Epithelial cell of prostate (primary cell): ENCODE measurements around the gene VWA5A.

Experiments
- DNase-seq: peaks from one replicate; pipeline ENCODE4 v3.0.0-alpha.2; 2011; ENCODE audit warnings: low read depth, low spot score
- H3K27ac ChIP-seq: fragments of 450-650 bp; 2 replicates; pipeline ENCODE4 v1.5.1; 2017; ENCODE audit warnings: mild to moderate bottlenecking

The VWA5A gene, protein sequence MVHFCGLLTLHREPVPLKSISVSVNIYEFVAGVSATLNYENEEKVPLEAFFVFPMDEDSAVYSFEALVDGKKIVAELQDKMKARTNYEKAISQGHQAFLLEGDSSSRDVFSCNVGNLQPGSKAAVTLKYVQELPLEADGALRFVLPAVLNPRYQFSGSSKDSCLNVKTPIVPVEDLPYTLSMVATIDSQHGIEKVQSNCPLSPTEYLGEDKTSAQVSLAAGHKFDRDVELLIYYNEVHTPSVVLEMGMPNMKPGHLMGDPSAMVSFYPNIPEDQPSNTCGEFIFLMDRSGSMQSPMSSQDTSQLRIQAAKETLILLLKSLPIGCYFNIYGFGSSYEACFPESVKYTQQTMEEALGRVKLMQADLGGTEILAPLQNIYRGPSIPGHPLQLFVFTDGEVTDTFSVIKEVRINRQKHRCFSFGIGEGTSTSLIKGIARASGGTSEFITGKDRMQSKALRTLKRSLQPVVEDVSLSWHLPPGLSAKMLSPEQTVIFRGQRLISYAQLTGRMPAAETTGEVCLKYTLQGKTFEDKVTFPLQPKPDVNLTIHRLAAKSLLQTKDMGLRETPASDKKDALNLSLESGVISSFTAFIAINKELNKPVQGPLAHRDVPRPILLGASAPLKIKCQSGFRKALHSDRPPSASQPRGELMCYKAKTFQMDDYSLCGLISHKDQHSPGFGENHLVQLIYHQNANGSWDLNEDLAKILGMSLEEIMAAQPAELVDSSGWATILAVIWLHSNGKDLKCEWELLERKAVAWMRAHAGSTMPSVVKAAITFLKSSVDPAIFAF

DNA sequence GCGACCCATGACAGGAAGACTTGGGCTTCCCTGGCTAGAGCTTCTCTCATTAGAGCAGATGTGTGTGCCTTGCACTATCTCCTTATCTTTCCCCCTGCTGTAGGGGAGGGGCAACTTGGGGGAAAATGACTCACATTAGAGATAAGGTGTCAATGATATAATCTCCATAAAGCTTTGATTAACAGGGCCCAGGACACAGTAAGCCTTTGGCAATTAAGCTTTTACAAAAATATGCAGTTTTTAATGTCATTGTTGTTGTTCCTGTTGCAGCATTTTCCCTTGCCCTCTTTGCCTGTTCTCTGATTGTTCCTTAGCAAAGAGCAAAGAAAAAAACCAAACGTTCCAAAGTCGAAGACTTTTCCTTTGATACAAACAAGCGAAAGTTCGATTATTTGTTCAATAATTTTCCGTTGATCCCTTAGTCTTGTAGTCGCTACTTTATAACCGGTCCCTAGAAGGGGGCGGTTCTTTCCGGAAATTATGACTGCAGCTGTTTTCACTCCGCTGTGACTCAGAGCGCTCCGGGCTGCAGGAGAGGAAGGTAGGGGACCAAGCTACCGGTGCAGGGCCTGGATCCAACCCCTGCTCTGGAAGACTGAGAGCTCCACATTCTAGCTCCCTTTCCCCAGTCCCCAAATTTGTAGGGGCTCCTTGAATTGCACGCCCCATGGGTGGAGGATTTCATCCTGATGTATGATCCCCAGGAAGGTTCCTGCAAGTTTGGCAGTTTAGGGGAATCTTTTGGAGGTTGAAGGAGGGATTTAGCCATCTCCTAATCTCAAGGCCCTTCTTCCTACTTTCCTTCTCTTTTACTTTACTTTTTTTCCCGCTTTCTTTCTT, at the start of gene VWA5A:
TSS of gene VWA5A (plus strand) at position 509 of the 840 bp plus-strand sequence. CDS start 2,062 bp downstream, outside the sequence.
- DNase-seq, result peak; percentile 56
- peak within 1 kb of the TSS; percentile 76 for H3K27ac ChIP-seq

DNA sequence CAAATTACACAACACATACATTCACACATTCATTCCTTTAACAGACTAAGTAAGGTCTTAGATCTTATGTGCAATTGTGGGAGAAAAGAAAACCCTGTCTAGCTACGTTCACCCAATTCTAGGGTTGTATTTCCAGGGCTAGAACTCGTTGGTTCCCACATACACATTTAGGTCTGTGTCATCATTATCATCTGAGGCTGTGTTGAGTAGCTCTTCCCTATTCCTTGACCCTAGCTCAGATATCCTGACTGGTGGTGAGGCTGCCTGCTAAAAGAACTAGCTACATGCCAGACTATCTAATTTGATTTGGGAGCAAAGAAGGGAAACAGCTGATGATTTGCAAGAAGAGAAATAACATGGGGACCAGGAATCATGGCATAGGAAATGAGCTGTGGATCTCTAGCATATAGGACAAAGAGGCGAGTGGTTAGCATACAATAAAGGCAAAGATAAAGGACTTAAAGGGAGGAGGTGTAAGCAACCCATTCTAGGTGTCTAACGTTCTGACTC, 46.6 kb upstream of the VWA5A start:
- DNase-seq, result no peak
- no peak overlapping the region for H3K27ac ChIP-seq

DNA sequence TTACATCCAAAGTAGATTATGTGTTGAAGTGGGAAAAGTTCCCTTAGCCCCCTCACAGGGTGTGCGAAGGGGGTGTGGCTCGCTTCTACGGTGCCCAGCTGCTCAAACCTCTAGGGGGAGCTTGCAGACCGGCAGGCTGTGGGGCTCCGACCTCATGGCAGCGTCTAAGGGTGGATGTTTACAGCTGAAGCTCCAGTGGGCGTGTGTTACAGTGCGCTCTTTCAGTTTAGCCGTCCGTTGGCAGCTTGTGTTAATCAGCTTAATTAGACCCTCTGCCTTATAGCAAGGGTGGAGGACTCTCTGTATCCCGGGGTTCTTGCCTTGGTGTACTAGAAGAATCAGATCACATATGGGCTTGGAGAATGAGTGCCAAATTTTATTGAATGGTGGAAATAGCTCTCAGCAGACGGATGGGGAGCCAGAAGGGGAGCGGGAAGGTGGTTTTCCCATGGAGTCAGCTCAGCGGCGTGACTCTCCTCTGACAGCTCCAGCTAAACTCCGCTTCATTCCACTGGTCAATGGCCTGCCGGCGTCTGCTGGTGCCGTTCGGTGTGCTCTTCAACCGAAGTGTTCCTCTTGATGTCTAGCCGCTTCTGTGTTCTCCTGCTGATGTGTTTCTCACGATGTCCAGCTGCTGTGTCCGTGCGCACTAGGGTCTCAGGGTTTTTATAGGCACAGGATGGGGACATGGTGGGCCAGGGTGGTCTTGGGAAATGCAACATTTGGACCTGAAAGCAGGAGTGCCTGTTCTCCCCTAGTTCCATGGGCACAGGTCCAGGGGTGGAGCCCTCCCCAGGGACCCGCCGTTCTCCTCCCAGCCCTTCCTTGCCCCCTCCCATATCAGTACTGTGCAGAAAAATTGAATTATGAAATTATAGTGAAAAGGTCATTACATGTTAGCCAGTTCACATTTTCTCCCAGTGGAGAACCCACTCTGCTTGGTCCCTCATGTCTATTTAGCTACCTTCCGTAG, 45.5 kb upstream of the VWA5A start:
- no peak for DNase-seq
- no peak overlapping the region for H3K27ac ChIP-seq

DNA sequence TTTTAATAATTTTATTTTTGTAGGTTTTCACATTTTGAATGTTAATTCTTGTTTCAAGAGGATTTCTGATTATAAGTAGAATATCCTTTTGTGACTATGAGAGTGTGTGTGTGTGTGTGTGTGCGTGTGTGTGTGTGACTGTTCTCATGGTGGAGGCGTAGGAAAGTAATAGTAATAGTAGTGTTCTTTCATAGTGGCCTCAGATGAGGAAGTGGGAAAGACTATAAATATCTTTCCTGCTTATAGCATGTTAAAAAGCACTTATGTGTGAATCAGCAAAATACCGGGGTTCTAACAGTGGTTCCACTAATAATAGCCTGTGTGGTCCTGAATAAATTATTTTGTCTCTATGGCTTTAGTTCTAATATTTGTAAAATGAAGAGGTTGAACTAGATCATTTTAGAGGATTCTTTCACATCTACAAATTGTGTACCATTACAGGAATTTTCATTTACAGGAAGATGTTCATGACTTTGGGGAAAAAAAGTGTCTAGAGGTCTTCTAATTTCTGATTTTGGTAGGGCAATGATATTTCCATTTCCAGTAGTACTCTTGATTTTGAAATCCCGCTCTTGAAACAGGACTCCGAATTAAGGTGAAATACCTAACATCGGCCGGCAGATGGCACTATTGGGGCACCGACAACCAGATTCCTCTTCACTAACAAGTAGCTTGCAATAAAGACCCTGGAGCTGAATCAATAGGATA, 44.2 kb upstream of the VWA5A start:
- no peak overlapping the region for H3K27ac ChIP-seq
- no peak for DNase-seq

DNA sequence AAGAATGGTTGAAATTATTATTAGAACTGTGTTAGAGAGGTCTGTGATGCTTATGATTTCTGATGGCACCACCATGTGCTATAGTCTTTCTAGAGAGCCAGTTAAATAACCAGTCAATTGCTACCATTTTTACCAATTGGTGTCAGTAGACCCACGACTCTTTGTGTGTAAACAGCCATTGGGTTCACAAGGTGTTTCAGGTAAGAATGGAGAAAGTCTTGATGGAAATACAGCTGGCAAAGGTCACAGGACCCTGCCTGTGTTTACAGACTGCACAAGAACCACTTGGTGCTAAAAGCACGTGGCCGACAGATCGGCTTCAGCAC, 43.7 kb upstream of the VWA5A start:
- no peak overlapping the region for H3K27ac ChIP-seq
- DNase-seq, result no peak

DNA sequence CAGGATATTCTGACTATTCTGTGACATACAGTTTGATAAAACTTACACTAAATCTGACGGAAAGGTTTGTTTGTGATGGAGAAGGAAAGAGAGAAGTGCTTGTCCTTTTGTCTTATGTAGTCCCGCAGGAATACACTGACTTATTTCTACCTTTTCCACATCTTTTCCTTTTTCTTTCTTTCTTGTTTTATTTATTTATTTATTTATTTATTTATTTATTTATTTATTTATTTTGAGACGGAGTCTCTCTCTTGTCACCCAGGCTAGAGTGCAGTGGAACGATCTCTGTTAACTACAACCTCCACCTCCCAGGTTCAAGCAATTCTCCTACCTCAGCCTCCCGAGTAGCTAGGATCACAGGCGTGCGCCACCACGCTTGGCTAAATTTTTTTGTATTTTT, 43.1 kb upstream of the VWA5A start:
- no peak overlapping the region for H3K27ac ChIP-seq
- no peak for DNase-seq

DNA sequence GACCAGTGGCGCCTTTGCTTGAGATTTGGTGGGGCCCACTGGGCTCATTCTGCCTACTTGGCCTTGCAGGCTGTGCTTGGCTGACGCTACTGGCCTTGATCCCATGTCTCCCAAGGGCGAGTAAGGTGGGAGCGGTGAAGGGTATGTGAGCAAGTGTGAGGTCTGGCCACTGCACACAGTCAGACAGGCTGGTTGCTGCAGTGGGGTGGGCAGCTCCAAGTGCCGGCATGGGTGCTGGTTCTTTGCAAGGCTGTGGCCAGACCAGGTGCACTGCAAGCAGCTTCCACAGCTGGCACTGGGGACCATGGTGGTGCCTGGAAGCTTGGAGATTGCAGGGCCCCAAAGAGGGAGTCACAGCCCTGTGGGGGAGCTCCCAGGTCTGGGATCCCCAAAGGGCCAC, 40.7 kb upstream of the VWA5A start:
- no peak for DNase-seq
- no peak overlapping the region for H3K27ac ChIP-seq

DNA sequence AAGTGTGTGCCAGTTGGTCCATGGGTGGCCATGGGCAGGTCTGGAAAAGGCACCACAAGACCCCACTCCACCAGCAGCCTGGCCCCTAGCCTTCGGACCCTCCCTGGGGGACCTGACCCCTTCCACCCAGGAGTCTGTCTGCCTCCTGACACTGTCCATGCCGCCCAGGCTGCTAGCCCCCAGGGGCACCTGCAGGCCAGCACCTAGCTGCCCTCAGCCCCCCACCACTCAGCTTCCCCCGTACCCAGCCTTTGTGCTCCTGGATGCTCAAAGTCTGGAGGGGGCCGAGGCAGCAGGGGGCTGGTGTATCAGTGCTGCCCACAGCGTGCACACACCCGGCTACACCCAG, 39.8 kb upstream of the VWA5A start:
- no peak for DNase-seq
- H3K27ac ChIP-seq, result no peak overlapping the region

DNA sequence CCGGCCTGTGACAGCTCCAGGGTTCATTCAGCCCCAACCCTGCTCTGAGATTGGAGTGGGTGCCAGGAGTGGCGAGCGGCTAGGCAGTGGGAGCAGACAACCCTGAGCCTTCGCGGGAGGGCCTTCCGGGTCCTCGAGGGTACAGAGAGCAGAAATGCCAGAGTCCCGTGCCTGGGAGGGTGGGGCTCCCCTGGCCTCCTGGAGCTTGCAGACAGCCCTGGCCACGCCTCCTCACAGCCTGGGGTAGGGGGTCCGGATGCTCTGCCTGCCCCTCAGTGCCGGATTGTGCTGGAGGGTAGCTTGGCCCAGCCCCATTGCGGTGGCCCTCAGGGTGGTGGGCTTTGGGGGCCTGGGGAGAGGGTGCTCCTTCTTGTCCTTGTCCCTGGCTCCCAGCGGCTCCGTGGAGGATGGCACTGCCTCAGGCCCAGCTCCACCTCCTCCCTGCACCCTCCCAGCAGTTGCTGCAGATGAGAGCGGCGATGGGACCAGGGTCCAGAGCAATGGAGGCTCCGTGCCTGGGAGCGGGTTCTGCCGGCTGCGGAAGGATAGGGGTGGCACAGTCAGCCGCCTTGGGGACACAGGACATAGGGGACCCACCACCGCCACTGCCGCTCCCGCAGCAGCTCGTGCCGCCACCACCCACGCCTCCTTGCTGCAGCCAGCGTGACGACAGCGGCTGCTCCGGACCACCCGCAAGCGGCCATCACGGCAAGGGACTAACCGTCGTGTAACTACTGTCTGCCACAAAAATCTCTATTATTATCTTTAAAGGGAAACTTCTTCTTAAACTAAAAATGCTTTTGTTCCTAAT, 39.2 kb upstream of the VWA5A start:
- no peak for DNase-seq
- peak overlapping the region; percentile 31 for H3K27ac ChIP-seq

DNA sequence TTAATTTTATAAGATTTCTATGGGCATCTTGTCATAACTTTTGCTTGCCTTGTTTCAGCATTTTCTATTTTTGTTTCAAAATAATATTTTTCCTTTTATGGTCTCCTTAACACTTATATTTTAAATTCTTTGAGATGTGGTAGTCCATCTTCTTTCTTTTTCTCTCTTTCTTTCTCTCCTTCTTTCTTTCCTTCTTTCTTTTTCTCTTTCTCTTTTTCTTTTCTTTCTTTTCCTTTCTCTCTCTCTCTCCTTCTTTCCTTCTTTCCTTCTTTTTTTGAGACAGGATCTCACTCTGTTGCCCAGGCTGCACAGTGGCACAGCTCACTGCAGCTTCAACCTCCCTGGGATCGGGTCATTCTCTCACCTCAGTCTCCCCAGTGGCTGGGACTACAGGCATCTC, 38.0 kb upstream of the VWA5A start:
- no peak overlapping the region for H3K27ac ChIP-seq
- DNase-seq, result no peak

DNA sequence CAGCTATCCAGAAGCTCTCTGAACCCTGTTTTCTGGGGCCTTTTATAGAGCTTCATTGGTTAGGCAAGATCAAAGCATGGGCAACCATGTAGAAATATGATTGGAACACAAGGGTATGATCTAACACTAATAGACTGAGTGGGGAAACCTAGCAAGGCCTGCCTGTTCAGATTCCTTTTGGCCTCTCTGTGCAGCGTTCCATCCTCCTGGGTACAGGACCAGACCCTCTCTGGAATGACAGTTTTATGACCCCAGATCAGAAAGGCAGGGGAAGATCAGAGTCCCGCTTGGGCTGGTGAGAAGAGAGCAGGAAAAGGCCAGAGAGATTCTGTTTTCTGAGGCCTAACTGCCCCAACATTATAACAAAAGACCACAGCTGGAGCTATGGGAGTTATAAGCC, 36.7 kb upstream of the VWA5A start:
- H3K27ac ChIP-seq, result peak overlapping the region; percentile 94
- DNase-seq, result no peak

DNA sequence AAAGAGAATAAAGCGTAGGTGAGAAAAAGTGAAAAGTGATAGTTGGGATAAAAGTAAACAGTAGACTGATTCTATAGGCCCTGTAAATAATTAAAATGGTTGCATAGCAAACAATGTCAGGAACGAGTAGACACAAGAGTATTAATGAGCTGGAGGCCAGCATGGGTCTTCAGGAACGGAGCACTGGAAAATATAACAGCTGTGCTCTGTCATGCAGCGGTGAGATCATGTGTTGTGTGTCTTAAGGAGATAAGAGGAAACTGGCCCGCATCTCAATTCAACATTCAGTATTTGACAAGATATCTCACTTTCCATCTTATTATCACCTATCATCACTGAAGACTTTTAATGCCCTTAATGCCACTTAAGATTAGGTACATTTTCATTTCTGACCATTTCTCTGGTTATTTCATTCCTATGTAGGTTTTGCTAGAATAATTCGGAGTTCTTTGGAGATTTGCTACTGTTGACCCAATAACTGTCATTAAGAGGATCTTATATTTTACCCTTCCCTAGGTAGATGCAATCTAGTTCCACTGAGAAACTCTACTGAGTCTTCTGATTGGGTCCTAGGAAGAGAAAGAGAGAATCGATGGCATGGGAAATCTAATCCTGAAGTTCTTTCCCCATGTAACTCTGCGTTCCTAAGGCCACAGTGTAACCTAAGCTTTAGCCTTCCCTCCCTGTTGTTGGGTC, 35.5 kb upstream of the VWA5A start:
- H3K27ac ChIP-seq, result peak overlapping the region; percentile 94
- no peak for DNase-seq

DNA sequence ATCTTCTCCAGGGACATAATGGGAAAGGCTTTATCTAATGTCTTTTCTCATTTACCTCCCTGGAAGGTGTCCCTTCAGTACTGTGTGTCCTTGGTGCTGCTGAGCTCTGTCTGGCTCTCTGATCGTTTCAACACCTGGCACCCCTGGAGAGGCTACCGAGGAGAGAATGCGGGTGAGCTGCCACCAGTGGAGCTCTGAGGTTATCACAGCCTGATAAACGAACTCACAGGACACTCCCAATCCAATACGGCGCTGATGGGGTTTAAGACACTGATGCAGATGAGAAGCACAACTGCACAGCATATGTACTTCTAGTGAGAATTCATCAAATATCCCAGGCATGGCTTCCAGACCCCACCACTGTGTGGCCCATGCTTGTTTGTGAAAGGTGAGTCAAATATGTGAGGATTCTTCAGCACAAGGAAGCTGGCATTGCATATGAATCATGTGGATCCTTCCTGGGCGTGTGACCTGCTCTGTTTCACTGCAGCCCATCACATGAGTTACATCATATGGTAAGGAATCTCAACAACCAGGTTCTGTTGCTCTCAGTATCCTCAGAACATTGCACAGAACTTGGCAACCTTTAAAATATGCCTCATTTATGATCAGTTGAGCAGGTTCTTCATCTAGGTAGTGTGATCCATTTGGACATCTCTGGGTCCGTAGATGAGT, 34.8 kb upstream of the VWA5A start:
- peak overlapping the region; percentile 94 for H3K27ac ChIP-seq
- DNase-seq, result peak; percentile 97

DNA sequence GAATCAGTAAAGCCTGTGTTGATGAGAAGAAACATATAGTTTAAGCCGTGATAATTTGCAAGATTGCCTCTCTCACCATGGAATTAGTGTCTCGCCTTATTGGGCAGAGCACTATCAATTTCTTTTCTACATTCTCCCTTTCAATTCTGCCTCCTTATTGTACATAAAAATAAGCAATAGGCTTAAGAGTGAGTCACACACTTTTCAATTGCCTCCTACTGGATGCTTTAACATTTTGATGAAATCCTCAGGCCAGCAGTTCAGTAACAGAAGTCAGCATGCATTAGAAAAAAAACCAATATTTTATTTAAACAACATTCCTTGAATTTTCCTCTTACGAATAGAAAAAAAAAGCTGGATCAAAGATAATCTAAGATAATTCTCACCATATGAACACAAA, 33.8 kb upstream of the VWA5A start:
- no peak for DNase-seq

DNA sequence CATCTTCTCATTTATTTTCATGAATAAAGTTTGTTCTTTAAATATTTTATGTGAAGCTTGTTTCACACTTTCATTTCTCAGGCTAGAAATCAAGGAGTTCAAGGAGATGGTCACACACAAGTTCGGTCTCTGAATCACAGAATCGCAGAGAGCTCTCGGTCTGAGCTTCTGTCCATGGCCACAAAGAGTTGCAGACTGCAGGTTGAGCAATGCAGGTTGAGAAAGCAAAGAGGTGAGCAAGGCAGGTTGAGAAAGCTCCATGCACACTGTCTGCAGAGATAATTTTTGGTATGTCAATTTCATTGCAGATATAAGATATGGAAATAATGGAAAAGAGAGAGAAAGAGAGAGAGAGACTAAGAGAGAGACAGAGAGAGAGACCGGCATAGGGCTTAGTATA, 32.9 kb upstream of the VWA5A start:
- H3K27ac ChIP-seq, result peak overlapping the region; percentile 94
- DNase-seq, result no peak

More for the DNA sequence above, 33.8 kb upstream of the VWA5A start:
- peak overlapping the region; percentile 94 for H3K27ac ChIP-seq

DNA sequence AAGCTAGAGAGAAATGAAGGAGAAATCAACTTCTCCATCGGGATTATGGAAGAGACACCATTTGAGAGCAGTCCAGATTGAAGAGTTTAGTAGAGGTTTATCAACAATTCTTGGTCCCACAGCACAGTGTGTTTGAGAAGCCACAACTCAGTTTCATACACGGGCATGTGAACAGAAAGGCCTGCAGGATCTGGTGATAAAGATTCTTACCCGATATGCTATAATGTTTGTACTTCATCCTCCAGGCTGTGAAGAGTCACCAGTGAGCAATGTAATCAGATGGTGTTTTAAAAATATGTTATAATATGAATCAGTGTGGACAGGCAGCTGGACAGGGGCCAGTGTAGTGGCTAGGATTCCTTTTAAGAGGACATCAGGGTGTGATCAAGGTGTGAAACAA, 29.7 kb upstream of the VWA5A start:
- peak; percentile 41 for DNase-seq
- peak overlapping the region; percentile 78 for H3K27ac ChIP-seq
